SIG-M5 treated with dmso at 0.1 percent for 504 hours (cell line): ENCODE measurements around the gene ACAT1.
A peak's percentile ranks its signal among the peaks of the same experiment; 100 is the strongest.
"Not testable (repeated sequence)": the region's sequence is repeated elsewhere in the genome, so short reads cannot be mapped to it uniquely, and the experiment has no call there.

Source experiments
- DNase-seq: peaks from one replicate; lab custom pipeline; 2025; ENCODE audit not compliant: unreplicated experiment; lab: John Stamatoyannopoulos, UW

ACAT1 gene

DNA sequence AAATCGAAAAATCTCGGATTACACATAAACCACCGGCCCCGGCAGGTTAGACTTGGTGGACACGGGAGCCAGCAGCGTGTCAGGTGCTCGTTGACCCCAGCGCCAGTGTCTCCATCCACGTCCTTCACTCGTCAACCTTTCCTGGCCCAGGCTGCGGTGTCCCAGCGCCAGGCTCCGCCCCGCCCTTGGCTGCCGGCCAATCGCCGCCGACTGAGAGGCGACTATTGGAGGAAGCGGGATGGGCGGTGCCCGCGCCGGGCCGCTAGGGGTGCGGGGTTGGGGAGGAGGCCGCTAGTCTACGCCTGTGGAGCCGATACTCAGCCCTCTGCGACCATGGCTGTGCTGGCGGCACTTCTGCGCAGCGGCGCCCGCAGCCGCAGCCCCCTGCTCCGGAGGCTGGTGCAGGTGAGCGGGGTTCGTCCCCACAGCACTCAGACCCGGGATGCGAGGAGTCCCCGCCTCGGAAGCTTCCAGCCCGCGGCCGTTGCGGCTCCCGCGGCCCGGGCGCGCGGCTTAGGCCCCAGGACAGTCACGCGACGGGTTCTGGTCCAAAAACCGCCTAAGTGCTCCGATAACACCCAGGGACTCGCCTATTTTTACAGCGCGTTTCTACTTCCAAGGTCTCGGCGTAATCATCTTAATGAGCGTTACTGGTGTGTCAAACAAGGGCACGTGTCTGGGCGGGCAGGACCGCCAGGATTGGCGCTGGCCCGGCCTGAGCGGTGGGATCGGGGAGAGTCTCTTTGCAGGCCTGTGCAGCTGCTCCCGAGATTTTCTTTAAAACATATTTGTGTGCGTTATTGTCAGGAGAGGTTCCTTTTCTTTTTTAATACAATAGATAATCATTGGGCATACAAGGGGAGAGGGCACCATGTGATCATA lies at the start of gene ACAT1:
ACAT1 (plus strand) TSS at position 294 of the 882 bp plus-strand sequence; CDS start at position 334, 40 bp downstream.
- DNase-seq: peak; percentile 78

DNA sequence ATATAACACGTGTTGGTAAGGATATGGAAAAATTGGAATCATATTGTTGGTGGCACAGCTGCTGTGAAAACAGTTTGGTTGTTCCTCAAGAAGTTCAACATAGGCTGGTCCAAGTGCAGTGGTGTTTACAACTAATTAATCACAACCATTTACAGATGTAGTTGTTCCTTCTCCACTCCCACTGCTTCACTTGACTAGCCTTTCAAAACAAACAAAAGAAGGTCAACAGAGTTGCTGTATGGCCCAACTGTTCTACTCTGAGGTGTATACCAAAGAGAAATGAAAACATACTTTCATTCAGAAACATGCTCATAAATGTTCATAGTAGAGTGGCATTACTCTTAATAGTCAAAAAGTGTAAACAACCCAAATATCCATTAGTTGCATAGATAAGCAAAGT lies 36.6 kb upstream of the ACAT1 start:
- no peak for DNase-seq

DNA sequence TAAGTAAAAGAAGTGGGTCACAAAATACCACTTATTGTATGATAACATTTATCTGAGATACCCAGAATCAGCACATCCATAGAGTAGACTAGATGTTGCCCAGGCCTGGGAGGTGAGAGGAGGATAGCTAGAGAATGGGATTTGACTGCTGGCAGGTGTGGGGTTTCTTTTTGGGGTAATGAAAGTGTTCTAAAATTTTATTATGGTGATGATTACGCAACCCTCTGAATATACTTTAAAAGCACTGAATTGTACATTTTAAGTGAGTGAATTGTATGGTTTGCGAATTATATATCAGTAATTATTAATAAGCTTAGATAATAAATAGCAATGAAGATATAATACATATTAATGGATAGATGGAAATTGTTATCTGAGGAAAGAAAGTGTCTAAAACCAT lies 35.7 kb upstream of the ACAT1 start:
- no peak for DNase-seq

DNA sequence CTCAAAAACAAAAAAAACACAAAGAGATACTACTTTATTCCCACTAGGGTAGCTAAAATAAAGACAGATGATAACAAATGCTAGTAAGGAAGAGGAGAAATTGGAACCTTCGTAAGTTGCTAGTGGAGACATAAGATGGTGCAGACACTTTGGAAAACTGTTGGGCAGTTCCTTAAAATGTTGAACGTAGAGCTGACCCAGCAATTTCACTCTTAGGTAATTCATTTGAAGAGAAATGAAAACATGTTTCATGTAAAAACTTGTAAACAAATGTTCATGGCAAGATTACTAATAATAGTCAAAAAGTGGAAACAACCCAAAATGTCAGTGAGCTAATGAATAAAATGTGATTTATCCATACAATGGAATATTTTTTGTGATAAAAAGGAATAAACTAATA lies 29.2 kb upstream of the ACAT1 start:
- DNase-seq: no peak

DNA sequence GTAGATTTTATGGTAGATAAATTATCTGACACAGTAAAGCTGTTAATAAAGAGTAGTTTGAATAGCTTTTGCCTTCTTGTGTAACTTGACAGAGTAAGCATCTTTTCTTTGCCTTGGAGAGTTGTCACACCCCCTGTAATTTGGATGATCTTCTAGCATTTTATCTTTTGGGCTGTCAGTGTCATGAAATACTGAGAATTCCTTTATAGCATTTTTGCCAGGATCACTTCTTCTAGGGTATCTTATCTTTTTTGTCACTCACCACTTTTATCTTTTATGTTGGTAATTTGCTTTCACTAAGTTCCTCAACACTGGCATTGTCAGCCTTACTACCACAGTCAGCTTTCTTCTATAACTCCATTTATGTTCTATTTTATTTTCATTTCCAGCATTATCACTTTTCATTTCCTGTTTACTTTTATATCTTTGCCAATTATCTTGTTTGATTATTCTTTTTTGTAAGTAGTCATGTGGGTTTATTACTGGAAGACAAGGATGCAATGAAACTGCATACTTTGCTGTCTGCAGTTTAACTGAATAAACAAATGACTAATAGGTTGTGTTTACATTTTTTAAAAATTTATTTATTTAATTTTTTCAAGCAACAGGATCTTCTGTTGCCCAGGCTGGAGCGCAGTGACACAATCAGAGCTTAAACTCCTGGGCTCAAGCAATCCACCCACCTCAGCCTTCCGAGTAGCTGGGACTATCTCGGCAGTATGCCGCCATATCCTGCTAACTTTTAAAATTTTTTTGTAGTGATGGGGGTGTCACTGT lies 28.1 kb upstream of the ACAT1 start:
- no peak for DNase-seq

DNA sequence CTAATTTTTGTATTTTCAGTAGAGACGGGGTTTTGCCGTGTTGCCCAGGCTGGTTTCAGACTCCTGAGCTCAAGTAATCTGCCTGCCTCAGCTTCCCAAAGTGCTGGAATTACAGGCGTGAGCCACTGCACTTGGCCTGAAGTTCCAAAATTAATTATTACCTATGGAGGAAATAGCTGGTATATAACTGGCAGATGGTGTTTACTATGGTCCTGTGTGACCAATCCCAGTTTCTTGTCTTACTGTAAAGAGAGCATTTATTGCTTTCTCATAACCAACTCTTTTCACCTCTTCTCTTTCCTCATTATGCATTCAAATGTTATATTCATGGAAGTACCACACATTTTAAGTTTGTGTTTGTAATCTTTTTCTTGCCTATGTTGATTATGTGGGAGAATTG lies 24.2 kb upstream of the ACAT1 start:
- DNase-seq: no peak

DNA sequence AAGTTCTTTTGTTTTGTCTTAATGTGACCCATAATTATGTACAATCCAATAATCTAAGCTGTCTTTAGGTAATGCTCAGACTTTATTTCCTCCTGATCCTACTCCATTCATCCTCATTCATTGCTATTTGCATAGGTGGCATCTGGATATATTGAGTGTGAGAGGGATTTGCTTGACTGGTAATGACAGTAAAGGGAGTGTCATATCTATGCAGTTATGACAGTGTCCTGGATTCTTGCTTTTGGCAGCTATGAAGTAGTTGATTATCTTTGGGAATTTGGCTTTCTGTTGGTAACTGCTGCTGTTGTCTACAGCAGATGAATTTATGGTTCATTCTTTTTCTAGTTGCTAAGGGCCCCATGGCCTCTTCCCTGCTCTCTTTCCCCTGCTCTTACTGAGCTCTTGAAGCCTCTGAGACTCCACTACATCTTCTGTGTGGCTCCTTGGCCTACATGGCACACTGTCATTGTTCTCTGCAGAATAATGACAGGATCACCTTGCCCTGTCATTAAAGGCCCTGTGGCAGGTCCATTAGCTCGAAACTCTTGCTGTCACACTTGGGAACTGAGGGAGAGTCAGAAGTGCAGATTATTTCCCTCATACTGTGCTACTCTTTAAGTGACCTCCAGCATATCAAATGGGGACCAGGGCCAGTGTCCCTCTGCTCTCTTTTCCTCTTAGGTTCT lies 20.1 kb upstream of the ACAT1 start:
- DNase-seq: no peak

DNA sequence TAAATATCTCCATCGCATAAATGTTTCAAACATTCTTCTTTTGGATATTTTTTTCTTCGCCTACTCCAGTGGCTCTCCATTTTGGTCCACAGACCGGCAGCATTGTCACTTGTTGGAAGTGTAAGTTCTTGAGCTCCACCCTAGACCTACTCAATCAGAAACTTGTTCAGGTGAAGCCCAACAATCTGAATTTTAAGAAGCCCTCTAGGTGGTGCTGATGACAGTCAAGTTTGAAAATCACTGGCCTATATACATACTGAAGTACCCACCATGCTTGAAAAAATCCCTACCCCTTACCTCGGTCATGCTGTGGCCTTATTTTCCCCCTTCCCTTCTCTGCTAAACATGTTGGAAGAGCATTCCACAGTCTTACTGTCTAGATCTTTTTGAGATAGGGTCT lies 10.2 kb upstream of the ACAT1 start:
- no peak for DNase-seq

DNA sequence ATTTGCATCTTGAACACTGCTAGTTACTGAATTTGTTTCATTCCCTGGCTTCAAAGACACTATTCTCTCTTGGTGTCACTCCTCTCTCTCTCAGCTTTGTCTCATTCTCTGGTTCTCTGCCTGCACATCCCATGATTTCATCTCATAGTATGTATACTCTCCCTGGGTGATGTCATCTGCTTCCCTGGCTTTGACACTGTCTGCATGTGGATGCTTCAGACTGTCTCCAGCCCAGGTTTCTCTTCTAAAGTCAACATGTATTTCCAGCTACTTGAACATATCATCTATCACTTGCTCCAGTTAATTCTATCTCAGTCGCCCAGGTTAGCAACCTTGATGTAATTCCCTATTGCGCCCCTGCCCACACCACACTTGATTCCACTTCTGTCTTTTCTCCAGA lies 9.3 kb upstream of the ACAT1 start:
- no peak for DNase-seq

DNA sequence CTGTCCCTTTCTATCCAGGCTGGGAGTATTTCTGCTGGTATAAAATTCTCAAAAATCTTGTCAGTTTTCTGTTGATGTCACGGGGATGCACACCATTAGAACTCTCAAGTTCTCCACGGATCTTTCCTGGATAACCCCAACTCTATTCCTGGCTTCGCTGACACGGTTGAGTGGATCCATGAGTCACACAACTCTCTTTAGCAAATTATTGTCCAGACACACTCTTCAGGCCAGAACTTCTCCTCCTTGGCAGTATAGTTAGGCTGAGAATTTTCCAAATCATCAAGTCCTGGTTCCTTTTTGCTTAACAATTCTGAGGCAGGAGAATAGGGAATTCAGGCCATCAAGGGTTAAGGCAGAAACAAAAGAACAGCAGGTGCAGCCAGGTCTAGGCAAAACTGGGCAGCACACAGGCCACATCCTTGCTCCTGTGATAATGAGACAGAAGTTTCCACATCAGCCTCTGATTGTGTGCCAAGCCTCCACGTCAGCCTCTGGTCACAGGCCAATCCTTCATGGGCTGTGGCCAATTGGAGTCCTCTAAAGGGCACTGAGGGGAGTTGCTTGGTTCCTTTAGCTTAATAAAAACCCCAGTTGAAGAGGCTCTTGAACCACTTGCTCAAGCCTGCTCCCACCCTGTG lies 5.7 kb upstream of the ACAT1 start:
- no peak for DNase-seq

DNA sequence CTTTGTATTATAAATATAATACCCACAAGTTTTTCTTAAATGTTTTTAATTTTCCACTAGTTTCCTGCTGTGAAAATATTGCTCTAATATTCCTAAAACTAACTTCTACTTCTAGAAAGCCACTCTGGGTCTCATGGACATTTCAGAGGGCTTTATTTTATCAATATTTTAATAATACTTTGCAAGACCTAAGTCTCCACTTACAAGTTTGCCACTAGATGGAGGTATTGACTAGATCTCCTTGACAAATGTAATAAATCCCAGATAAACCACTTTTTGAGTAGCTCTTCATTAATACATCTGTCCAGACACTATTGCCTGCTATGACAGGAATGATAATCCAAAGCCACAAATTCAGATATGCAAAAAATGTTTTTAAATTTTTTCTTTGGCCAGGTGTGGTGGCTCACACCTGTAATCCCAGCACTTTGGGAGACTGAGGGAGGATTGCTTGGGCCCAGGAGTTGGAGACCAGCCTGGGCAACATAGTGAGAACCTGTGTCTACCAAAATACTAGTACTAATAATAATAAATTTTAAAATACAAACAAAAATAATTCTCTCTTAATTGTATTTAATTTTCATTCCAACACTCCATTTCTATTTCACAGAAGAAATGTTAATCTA lies 3.5 kb upstream of the ACAT1 start:
- DNase-seq: peak; percentile 42

DNA sequence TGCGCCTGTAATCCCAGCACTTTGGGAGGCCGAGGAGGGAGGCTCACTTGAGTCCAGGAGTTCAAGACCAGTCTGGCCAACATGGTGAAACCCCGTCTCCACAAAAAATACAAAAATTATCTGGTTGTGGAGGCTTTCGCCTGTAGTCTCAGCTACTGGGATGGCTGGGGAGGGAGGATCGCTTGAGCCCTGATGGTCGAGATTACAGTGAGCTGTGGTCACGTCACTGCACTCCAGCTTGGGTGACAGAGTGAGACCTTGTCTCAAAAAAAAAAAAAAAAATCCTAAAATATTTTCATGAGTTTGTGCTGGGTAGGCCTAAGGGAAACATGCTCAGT lies 462 bp upstream of the ACAT1 start:
- DNase-seq: not testable (repeated sequence)

DNA sequence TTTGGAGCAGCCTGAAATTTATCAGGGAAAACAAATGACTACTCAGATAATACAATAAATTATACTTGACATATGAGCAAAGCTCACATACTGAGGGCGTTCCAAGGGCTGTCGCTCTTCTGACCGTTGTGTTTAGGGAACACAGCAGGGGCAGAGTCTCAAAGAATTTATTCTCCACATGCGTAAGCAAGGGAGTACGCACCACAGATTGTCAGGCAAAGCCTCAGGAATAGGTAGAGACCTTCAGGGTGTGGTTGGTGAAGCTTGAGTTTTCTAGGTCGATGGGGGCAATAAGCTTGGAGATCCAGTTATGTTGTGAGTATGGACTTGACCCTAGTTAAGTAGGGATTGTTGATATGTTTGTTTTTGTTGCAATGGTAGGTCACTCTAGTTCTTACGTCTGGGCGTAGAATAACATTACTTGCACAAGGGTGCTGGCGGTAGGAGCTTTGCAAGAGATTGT lies 830 bp downstream of the ACAT1 start:
- no peak for DNase-seq

DNA sequence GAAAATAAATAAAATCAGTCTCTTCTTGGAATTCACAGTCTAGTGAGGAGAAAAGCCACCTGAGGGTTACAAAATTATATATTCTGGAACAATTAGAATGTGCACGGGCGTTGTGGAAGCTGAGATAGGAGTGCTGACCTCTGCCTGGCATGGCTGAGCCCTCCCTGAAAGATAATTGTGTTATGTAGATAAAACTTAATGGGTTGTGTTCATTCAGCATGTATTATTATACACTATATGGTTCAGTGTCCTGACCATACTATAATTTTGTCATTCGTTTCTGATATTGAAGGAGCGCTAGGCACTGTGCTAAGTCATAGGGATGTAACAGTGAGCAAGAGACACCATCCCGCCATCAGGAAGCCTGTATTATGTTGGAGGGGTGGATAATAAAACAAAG lies 3.7 kb downstream of the ACAT1 start:
- DNase-seq: no peak

DNA sequence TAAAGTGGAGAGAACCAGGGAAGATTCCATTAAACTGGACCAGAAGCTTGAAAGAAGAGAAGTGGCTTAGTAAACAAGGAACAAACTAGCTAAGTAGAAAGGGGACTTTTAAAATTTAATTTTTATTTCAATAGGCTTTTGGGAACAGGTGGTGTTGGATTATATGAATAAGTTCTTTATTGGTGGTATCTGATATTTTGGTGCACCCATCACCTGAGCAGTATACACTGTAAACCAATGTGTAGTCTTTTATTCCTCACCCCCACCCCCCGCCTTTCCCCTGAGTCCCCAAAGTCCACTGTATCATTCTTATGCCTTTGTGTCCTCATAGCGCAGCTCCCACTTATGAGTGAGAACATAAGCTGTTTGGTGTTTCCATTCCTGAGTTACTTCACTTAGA lies 7.4 kb downstream of the ACAT1 start:
- no peak for DNase-seq

DNA sequence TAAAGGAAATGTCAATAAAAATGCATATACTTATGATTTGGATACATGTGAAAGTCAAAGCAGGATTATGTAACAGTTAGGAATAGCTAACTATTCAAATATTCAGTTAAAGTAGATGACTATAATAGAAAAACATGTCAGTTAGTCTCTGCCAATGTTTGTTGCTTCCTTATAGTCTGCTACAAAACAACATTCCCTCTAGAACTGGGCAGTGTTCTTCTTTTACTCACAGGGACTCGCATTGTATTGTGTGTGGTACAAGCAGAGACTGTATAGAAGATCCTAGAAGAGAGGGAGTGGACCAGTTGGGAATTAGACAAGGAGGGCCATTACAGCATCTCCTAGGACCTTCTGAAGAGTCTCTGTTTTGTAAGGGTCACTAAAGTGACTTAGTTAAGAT lies 10.6 kb downstream of the ACAT1 start:
- no peak for DNase-seq

DNA sequence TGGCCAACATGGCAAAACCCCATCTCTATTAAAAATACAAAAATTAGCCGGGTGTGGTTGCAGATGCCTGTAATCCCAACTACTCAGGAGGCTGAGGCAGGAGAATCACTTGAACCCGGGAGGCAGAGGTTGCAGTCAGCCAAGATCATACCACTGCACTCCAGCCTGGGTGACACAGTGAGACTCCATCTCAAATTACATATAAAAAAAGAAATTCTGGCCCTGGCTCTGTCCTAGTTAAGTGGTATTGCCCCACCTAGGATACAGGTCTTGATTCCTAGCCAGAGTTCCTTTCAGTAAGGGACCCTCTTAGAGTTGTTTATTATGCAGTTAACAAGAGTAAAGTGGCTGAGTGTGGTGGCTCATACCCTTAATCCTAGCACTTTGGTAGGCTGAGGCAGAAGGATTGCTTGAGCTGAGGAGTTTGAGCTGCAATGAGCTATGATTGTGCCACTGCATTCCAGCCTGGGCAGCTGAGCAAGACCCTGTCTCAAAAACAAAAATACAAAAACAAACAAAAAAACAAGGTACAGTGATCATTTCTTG lies 11.7 kb downstream of the ACAT1 start:
- DNase-seq: not testable (repeated sequence)

DNA sequence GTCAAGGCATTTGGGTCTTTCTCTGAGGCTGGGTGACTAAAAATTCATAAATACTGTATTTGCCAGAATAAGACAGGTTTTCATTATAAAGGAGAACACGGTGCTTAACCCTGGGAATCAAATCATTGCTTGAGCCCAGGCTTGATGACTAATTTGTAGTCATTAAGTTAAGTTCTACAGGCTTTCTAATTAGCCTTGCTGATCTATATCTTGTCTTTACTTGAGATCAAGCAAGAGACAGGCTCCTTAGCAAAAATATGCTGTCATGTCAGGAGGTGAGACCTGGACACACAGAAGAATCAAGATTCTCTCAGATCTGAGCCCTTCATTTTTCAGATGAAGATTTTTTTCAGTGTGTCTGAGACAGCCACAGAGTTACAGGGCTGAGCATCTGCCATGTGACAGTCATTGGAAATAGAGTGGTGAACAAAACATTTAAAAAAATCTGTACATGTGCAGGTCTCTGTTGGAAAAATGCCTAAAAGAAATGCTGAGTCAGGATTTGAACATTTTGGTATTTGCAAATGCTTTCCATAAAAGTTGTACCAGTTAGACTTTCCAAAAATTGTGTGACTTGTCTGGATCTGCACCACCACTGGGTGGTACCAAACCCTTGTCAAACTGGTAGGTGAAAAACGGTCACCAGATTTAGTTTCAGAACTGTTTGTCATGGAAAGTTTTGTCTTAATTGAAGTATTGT lies 14.6 kb downstream of the ACAT1 start:
- DNase-seq: no peak

DNA sequence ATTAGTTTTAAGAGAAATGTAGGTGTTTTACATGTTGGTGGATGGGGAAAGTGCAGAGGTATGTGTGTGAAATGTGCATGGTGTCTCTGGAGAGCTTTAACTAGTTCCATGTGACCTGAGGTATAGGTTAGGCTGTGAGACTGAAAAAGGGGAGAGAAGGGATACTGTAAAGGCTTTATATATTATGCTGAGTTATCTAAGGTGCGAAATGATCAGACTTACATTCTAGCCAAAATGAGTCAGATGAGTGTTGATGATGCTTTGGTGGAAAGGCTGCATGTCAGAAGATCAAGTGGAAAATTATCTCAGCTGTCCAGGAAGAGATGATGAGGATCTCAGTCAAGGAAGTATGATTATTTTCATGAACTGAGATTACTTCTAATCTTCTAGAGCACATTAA lies 15.8 kb downstream of the ACAT1 start:
- DNase-seq: no peak

DNA sequence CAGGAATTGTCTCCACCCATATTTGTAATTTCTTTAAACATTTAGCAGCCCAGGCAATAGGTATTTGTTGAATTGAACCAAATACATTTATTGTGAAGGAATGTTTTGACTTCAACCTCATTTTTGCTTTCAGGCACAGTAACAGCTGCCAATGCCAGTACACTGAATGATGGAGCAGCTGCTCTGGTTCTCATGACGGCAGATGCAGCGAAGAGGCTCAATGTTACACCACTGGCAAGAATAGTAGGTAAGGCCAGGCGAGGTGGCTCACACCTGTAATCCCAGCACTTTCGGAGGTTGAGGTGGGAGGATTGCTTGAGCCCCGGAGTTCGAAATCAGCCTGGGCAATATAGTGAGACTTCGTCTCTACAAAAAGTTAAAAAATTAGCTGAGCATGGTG lies 20.9 kb downstream of the ACAT1 start:
- no peak for DNase-seq
